HG03558 (cell line): ENCODE measurements around the gene CETP.
"Not testable (repeated sequence)": the region's sequence is repeated elsewhere in the genome, so short reads cannot be mapped to it uniquely, and the experiment has no call there.

Experiments
- ATAC-seq: cut with Tn5 transposase; IDR thresholded peaks from one replicate; pipeline ENCODE4 v1.9.1; 2021; ENCODE audit warnings: moderate number of reproducible peaks; ENCODE audit not compliant: unreplicated experiment; ENCODE audit errors: extremely low read depth

The CETP gene

DNA sequence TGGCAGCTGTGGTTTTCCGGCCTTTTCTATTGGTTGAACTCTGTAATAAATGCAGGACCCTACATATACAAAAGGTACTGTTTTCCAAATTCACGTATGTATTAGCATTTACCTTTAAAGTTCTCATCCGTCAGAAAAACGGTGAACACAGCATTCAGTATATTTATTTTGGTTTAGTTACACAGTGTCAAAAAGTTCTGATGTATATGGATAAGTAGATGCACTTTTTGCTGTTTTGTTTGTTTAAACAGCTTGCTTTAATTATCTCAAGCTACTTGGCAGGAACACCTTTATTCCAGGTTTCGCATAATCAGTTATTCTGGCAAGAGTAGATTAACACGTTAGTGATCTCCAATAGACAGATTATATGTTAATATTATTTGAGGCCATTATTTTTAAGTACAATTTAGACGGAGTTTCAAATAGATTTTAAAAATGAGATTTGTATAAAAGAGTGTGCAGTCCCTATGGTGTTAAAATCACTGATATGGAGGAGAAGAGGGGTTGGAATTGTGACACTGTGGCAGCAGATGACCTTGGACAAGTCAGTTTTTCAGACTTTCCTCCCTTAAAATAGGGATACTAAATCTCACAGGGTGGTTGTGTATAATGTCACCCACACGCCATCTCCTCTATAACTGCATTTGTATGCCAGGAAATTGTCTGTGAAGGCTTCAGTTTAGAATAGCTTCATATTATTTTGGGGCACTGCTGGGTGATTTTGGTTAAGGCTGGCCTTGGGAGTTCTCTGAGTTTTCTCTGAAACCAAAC, 27.7 kb upstream of the CETP start:
- no peak for ATAC-seq

DNA sequence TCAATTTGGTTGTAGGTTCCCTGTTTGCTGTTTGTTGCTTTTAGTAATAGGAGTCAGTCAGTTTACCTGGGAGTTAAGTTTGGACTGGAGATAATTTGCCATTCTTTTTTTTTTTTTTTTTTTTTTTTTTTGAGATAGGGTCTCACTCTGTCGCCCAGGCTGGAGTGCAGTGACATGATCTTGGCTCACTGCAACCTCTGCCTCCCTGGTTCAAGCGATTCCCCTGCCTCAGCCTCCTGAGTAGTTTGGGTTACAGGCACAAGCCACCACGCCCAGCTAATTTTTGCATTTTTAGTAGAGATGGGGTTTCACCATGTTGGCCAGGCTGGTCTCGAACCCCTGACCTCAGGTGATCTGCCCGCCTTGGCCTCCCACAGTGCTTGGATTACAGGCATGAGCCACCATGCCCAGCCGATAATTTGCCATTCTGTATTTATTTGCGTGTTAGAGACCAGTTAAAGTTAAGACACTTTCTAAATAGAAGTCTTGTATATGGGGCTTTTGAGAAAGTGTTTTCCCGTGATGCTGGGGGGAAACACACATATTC, 27.1 kb upstream of the CETP start:
- ATAC-seq = not testable (repeated sequence)

DNA sequence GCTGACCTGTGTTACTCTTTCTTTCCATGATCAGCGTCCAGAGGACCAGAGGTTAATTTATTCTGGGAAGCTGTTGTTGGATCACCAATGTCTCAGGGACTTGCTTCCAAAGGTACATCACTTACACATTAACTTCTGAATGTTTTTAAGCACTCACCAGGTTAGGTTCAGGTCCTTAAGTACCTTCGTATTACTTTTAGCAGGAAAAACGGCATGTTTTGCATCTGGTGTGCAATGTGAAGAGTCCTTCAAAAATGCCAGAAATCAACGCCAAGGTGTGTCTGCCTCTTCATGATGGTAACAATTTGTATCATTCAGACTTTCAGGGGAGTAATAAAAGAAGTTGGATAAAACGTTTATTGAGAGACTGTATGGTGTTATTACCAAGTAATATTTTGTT, 26.5 kb upstream of the CETP start:
- no peak for ATAC-seq

DNA sequence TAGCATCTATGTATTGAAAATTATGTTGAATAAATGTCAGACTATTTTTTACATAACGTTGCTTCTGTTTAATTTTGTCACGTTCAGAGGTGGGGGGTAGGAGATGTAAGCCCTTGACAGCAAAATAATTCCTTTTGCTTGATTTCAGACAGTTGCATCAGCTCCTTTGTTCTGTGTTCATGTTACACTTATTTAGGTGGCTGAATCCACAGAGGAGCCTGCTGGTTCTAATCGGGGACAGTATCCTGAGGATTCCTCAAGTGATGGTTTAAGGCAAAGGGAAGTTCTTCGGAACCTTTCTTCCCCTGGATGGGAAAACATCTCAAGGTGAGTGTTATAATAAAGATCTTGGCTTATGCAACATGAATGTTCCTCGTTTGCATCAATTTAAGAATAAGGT, 25.3 kb upstream of the CETP start:
- no peak for ATAC-seq

DNA sequence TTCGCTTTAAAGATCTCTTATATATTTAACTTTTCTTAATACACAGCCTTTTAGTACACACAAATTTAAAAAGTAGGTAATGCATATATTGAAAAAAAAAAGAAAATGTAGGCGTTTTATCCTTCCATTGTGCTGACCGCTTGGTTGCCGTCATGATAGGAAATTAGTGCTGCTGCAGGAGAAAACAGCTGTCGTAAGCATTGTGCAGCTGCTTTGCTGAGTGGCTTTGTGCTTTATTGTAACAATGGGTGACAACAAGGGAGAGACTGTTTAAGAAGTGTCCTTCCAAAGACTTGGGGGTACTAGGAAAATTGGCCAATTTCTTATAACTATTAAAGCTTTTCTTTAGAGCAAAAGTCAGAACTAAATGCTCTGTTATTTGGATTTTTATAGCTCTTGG, 24.8 kb upstream of the CETP start:
- no peak for ATAC-seq

DNA sequence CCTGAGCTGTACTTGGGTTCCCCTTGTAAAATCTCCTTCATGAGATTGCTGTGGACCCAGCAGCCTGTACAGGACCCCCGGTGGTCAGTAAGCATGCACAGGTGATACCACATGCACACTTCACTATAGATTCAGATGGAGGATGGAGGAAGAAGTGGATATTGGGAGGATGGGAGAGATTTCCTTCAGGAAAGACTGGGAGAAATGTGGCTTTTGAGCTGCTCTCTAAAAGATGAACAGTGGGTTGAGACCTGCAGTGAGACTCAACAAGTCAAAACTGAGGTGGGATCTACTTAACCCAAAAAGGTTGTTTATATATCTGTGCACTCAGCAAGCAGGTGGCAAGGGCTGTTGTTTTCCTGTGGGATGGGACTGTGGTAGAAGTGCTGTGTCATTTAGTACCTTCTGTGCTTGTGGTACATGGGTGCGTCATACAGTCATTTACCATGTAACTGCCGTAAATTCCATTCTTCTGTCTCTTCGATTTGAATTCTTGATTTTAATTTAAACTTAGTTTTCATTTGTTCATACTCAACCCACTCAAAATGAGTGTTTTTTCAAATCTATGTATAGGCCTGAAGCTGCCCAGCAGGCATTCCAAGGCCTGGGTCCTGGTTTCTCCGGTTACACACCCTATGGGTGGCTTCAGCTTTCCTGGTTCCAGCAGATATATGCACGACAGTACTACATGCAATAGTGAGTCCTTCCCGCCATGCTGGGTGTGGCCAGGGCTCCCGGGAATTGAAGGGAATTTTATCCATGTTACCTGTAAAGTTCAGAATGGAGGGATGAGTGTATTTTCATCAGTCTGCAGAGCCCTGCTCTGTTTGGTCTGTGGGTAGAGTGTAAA, 22.9 kb upstream of the CETP start:
- ATAC-seq = no peak

DNA sequence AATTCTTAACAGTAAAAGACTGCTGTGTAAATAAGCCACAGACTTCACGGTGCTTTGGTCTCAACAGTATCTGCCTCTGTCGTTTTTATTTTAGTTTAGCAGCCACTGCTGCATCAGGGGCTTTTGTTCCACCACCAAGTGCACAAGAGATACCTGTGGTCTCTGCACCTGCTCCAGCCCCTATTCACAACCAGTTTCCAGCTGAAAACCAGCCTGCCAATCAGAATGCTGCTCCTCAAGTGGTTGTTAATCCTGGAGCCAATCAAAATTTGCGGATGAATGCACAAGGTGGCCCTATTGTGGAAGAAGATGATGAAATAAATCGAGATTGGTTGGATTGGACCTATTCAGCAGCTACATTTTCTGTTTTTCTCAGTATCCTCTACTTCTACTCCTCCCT, 21.9 kb upstream of the CETP start:
- ATAC-seq = no peak

DNA sequence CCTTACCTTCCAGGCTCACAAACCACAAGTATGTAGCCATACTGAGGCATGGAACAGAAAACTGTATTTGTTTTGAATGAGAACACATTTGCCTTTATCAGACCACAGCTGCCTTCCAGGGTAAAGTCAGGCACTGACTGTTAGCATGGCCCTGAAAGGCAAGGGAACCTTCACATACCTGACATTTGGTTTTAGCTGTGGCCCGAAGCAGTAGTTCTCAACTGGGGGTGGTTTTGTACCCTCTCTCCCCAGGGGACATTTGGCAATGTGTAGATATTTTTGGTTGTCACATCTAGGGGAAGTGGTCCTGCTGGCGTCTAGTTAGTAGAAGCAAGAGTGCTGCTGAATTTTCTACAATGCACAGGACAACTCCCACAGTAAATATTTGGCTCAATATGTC, 20.7 kb upstream of the CETP start:
- ATAC-seq = no peak

DNA sequence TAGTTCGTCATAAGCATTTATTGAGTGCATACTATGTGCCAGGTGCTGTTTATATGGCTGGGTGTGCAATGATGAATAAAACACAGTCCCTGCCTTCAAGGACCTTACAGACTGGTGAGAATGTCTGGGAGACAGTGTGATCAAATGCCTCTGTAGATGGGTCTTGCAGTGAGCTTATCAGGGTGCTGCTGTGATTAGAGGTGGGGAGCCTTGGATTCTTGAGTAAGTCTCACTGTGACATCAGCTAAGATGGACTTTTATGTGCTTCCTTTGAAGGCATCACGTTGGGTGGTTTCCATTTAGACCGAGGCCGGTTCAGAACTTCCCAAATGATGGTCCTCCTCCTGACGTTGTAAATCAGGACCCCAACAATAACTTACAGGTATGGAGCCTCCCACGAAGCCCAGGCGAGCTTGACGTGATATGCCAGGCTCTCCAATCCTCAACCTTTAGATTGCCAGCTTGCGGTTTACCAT, 19.9 kb upstream of the CETP start:
- ATAC-seq = no peak

DNA sequence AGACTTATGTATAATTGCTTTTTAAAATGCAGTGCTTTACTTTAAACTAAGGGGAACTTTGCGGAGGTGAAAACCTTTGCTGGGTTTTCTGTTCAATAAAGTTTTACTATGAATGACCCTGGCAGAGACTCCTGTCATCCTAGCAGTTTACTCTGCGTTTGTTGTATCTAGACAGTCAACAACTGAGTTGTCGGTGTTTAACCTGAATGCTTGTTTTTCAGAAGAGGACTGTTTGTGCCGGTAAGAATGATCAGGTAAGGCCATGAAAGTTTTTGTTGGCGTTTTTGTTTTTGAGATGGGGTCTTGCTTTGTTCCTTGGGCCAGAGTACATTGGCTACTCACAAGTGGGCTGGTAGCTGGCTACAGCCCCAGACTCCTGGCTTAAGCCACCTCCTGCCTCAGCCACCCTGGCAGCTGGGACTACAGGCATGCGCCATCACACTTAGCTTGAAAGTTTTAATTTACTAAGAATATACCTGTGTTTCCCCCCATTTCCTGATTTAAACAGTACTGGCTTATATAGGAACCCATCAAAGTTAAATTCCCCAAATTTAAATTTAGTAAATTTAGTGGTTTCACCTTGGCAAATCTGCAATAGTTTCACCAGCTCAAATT, 17.9 kb upstream of the CETP start:
- ATAC-seq = no peak

DNA sequence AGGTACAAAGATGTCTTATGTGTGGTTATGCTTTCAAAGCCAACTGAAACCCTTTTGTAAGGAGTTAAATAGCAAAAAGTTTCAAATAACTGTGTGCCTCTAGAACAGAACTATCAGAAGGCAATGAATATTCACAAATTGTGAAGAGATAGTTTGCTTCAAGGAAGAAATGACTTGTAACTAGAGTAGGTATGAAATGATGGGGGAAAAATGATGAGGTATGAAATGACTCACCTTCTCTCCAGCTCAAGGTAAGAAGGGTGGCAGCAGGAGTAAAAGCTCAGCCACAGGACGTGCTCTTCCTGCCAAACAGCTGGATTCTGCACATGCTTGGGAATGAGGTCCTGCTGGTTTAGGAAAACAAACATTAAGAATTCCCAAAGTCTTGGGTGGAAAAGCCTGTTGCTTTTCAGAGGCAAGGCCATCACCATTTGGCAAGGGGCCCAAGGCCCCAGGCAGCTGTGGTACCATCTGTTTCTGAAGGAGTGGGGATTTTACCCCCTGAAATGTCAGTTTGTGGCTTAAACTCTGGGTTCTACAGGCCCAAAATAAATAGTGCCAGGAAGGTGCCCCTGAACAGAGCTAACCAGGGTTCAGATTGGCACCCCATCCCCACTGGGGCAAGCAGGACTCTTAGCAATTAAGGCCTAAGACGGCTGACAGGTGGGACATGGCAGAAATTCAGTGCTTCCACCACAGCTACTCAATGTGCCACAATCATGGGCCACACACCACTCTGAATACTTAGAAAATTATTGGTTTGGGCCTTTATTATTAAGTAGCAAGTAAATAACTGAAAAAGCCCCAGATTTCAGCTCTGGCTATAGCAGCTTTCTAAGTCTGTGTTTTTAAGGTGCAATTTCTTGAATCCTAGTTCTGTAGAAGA, 16.6 kb upstream of the CETP start:
- ATAC-seq = peak; percentile 36

DNA sequence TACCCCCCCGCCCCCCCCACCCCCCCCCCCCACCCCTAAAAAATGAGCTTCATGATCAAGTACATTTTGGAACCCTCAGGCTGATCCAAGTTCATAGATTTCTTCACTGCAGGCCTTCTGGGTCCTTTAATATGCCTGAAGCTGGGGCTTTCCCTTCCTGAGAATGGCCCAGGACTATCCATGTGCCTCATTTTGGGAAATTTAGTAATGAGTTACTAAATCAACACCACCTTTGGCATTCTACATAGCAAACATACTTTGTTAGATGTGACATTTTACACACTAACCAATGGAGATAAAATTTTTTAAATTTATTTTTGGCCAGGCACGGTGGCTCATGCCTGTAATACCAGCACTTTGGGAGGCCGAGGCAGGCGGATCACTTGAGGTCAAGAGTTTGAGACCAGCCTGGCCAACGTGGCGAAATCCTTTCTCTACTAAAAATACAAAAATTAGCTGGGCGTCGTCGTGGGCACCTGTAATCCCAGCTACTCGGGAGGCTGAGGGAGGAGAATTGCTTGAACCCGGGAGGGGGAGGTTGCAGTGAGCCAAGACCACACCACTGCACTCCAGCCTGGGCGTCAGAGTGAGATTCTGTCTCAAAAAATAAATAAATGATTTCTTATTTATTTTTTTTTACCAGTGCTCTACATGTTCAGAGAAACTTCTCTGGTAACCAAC, 15.8 kb upstream of the CETP start:
- no peak for ATAC-seq

DNA sequence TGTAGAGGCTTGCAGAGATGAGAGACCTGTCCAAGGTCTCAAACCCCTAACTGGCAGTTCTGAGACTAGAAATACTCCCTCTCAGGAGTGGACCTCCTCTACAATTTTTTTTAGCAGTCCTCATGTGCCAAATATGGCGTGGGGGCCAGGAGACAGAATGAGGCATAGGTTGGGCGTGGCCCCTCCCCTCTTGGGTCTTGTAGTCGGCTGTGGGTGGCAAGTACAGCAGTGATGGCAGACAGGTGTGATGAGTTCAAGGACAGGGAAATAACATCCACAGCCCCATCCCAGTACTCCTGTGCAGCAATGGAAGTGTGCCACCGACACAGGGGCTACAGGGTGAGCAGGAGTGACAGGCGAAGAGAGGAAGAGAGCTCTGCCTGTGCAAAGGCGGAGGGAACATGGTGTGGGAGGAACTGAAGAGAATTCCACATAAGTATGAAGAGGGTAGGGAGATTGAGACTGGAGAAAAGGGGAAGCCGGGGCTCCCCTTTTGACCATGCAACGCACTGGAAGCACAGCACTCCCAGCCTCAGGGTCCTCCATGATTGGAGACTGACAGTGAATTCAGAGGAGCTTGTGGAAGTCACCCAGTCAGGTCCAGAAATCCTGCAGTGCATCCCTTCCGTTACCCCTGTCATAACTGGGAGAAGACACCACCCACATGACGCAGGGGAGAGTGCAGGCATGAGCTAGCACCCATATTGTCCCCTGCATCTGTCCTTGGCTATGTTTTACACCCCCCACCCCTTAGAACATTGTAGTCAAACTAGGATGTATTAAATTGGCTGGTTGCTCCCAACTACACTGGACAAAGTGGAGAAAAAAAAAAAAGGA, 14.8 kb upstream of the CETP start:
- no peak for ATAC-seq

DNA sequence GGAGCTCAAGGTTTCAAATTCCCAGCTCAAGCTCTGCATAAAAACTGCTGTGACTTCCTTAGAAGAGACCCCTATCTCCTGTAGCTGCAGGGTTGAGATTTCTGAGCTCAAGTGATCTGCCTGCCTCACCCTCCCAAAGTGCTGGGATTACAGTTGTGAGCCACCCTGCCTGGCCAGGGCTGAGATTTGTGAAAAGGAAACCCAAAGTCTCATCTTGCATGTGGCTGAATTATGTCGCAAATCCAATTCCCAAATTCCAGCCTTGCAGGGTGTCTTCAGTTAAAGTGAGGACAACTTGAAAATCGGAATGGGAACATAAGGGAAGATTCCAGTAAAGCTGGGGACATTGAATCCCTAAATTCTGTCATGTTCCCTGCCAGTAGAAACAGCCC, 14.2 kb upstream of the CETP start:
- no peak for ATAC-seq

DNA sequence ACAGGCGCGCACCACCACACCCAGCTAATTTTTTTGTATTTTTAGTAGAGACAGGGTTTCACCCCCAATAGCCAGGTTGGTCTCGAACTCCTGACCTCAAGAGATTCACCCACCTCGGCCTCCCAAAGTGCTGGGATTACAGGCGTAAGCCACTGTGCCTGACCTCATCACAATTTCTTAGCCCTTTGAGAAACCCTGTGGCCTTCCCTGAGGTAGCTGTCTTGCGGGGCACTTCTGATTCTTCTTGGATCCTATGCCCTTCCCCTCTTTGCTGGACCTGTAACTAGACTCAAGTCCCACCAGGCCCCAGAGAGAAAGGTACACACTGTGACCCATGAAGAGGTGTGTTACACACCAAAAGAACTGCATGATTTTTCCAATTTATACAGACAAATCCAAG, 13.5 kb upstream of the CETP start:
- ATAC-seq = no peak

DNA sequence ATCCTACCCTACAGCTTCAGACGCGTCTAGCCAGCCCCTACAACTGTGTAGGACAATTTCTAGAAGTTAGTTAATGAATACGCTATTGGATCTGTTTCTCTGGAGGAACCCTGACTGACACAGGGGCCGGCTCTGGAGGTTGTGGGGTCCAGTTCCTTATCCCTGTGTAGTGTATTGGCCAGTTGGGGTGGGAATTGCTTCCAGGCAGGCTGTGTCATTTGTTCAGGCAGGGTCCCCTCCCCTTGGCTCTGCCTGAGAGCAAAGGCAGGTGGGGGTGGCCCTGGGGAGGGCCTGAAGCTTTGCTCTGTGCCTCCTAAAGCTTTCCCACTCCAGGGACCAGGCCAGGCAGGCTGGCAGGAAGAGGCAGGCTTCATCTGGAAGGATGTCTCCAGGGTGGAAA, 11.7 kb upstream of the CETP start:
- no peak for ATAC-seq

DNA sequence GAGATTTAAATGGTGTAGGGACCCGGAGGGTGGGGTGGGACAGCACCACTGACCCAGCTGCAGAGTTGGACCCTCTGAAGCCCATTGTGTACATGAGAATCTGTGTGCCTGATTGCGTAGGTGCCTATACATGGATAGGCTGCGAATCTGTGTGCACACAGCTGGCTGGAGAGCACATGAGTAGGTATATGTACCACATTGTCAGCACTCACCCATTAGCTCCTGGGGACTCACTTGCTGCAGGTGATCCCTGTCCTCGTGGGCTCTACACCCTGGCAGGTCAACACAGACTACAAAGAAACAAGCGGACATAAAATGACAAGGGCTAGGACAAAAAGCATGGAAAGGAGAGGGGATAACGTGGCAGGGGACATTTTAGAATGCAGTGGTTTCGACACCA, 11.3 kb upstream of the CETP start:
- ATAC-seq = no peak
